GF-D8 (cell line): Measurements from ENCODE around the gene COL1A2.
A peak's percentile ranks its signal among the peaks of the same experiment; 100 is the strongest.

Source experiments
- DNase-seq: peaks from one replicate; lab custom pipeline; 2025; lab: John Stamatoyannopoulos, UW

The COL1A2 gene

DNA sequence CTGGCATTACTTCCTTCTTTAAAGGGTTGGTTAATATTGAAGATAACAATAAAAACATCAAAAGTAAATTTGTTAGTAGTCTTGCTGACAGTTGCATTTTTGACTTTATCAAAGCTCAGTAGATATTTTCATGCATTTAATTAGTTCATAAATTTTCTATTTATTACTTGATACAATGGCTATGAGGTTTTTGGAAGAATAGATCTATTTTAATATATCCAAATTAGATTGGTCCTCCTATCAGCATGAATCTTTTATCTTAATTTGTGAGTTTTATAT is 16.4 kb downstream of the COL1A2 start:
- no peak for DNase-seq

DNA sequence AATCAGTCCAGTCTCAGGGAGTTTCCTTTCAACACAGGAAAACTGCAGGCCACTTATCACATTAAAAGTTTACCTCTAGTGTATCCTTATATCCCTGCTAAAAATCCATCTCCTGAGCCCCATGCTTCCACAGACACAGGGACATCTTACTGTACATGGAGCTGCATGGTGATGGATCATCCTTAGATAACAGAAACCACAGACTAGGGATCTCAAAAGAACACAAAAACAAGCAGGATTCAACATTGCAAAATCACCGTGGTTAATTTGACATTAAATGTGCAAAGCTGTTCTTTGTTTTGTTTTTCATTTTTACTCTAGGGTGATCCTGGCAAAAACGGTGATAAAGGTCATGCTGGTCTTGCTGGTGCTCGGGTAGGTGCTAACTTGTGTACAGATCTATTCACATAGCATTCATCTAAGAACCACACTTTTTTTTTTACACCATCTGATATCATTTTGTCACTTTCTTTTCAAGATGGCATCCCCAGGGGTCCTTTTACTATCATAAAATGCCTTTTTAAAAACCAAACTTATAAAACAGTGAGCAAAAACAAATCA is 18.1 kb downstream of the COL1A2 start:
- no peak for DNase-seq

DNA sequence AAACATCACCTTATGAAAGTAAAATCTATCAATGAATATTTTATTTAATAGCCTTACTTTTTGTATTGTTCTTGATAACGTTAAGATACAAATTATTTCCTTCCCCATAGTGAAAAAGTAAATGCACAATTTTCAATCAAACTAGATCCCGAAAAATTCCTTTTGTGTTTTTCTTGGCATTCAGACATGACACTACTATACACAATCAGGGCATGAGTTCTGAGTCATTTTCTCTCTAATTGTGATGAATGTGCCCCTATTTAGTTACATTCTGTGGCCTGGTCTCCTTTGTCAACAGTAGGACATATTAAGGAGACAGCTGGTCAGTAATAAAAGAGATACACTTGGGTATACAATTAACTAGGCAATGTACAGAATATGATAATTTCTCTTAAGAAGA is 19.8 kb downstream of the COL1A2 start:
- DNase-seq: no peak

DNA sequence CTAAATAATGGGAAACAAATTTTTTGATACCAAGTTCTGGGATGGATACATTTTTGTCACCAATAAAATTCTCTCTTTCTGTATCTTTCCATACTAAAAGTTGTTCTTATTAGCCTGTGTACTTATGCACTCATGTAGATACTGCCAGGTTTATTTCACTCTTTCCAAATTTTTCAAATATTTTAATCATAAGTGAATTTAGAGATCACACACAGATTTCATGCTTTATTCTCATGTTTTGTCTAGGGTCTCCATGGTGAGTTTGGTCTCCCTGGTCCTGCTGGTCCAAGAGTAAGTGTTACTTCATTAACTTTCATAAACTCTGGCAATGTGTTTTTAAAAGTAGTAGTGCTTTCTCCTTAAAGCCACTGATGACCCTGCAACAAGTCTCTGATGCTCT is 20.3 kb downstream of the COL1A2 start:
- DNase-seq: no peak

DNA sequence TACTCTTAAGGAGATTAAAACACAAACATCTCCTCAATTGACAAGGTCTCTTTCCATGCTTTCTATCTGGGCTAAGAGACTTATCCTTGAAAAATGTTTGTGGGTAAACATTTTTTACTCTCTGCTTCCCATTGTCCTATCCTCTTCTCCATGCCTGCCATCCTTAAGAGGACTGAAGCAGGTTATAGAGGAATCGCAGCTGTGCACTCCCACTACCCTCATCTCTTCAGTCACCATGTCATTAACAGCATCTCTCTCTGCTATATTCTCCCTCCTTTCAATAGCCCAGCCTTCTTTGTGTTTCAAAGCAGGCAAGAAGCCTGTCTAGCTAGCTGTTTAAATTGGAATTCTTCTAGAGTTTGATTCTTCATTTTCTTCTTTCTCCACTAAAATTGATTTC is 22.6 kb downstream of the COL1A2 start:
- DNase-seq: no peak

DNA sequence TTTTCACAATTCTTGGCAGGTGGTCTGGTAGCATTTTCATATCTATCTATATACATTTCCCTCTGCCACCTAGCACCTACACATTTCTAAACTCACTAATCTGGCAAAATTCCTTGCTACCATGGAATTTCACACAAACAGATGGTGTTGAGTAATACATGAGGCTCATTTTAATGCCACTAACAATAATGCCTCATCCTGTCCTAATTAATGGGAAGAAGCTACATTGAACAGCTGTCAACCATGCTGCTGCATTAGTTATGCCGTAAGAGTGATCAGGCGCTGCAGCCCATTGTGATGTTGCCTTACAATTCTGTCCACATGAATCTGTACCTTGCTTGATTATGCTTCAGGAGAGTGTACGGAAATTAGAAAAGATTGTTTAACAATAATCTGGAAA is 23.2 kb downstream of the COL1A2 start:
- no peak for DNase-seq

DNA sequence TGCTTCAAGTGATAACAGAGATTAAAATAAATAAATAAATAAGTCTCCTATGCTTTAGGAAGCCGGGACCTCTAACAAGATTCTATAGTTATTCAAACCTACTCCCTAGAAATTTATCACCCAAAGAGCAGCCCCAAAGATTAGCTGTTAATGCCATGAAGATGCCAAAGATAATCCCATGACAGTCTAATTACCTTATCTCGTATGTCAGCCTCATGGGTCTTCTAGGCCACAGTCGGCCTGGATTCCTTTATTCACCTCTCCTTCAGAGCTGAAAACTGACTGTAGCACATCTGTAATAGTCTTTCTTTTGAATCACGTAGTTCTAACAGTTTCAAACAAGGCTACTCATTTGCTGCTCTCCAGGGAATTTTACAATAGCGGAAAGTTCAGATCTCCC is 24.2 kb downstream of the COL1A2 start:
- DNase-seq: no peak

DNA sequence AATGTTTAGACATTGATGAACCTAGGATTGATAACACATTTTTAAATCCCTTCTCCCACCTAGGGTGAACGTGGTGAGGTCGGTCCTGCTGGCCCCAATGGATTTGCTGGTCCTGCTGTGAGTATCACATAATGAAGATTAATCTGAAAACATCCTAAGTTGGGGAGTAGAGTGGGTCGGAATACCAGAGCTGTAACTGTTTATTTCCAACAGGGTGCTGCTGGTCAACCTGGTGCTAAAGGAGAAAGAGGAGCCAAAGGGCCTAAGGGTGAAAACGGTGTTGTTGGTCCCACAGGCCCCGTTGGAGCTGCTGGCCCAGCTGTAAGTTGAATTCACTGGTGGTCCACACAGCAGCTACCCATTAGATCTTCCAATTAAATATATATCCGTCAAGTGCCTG is 25.6 kb downstream of the COL1A2 start:
- DNase-seq: no peak

DNA sequence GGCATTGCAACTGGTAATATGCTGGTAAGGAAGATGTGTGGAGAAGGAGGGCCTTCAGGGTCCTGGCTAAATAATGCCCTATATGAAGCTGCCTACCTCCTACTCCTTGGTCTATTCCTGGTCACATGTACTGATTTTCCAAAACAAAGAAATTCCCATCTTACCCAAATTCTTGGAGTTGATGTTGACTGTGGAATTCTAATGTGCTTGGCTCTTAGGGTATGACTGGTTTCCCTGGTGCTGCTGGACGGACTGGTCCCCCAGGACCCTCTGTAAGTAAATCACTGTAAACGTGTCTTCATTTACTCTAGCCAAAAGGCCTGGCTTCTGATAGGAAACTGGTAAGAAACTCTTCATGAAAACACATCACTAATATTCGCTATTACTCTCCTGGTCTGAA is 27.0 kb downstream of the COL1A2 start:
- no peak for DNase-seq

DNA sequence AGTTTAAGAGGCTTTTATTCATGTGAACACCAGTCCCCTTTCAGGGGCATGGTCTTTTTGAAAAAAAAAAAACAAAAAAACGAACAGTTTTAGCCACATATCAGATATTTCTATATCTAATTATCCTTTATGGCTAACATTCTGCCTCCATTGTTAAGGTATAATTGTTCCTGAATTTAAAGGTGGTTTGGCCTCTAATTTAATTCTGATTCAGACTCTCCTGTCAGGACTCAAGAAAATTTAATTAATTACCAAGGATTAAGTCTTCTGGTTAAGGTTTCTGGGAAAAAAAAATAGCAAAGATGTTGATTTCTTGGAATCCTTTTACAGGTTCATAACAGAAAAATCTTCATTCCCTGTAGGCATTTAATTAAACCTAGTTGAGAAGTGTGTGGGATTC is 27.4 kb downstream of the COL1A2 start:
- no peak for DNase-seq

DNA sequence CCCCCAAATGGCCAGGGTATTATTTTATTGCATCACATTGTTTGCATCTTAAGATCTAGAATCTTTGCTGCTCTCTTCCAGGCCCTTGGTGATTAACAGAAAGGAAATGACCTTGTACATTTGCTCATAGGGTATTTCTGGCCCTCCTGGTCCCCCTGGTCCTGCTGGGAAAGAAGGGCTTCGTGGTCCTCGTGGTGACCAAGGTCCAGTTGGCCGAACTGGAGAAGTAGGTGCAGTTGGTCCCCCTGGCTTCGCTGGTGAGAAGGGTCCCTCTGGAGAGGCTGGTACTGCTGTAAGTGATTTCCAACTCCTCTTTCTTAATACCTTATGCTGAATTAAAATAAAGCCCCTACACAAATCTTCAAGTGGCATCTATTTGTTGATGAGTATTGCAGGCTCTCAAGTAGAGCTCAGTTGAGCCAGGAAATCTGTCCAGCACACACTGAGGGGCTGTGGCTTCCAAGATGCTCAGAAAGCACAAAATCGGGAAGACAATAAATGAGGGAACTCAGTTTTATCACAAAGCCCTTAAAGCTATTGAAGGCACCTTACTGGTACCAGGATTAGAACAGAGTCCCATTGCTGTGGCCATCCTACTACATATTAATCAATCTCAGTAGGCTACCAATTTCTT is 28.2 kb downstream of the COL1A2 start:
- no peak for DNase-seq

DNA sequence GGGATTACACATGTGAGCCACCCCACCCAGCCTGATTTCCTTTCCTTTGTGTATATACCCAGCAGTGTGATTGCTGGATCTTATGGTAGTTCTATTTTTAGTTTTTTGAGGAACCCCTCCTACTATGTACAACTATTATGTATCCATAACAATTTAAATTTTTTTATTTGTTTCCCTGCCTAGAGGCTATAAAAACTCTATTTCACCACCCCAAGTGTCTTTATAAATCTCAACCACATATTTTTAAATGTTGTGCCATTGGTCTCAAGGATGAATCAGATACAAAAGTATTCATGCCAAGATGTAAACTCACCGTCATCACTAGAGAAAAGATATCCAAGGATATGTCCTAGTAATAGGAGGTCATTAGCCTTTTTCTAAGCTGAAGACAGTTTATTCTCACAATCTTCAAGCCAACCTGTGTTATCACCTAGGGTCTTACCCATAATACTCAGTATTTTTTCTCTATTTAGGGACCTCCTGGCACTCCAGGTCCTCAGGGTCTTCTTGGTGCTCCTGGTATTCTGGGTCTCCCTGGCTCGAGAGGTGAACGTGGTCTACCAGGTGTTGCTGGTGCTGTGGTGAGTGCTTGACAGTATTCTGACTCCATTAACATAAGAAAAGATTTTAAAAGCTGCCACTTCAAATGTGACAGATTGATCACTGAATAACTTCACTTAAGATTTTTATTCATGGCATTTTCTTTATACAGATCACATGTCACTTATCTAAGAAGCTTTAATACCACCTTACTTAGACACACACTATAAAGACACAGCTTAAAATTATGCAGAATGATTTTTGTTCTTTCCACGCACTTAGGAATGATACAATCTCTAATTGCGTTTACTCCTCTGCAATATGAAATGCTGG is 29.4 kb downstream of the COL1A2 start:
- DNase-seq: no peak

DNA sequence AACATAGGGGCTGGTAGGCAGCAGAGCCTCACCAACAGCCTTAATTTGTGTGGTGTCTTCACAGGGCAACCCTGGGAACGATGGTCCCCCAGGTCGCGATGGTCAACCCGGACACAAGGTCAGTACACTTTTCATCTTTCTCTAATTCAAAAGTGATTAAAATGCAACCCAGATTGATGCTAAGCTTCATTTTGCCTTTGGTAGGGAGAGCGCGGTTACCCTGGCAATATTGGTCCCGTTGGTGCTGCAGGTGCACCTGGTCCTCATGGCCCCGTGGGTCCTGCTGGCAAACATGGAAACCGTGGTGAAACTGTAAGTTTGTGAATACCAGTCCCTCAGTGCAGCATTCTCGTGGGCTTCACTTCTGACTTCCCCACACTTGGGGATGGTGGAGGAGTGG is 30.9 kb downstream of the COL1A2 start:
- no peak for DNase-seq

DNA sequence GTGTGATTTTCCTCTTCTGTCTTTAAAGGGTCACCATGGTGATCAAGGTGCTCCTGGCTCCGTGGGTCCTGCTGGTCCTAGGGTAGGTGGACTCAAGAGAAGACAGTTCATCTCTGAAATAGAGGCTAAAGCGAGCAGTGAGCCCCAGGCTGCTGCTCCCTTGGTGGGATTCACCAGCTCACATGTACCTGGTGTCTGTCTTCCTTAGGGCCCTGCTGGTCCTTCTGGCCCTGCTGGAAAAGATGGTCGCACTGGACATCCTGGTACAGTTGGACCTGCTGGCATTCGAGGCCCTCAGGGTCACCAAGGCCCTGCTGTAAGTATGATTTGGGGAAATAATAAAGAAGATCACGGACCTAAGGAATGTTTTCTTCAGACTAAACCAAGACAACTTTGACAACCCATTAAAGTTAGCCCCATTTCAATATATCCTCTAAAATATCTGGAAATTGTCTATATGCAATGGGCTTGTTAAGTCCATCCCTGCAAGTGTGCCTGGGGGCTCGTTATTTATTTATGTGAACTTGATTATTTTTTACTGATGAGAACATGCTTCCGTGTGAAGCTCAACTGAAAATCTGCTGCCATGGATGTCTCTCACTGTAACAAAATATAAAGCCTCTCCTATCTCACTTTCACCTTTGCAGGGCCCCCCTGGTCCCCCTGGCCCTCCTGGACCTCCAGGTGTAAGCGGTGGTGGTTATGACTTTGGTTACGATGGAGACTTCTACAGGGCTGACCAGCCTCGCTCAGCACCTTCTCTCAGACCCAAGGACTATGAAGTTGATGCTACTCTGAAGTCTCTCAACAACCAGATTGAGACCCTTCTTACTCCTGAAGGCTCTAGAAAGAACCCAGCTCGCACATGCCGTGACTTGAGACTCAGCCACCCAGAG is 32.5 kb downstream of the COL1A2 start:
- no peak for DNase-seq

DNA sequence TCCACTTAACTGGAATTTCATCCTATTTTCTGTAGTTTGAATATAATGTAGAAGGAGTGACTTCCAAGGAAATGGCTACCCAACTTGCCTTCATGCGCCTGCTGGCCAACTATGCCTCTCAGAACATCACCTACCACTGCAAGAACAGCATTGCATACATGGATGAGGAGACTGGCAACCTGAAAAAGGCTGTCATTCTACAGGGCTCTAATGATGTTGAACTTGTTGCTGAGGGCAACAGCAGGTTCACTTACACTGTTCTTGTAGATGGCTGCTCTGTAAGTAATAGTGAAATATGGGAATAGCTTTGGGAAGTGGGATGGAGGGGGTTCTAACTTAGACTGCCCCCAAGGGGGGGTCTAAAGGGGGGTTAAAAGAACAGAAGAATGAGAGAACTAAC is 34.5 kb downstream of the COL1A2 start:
- no peak for DNase-seq

DNA sequence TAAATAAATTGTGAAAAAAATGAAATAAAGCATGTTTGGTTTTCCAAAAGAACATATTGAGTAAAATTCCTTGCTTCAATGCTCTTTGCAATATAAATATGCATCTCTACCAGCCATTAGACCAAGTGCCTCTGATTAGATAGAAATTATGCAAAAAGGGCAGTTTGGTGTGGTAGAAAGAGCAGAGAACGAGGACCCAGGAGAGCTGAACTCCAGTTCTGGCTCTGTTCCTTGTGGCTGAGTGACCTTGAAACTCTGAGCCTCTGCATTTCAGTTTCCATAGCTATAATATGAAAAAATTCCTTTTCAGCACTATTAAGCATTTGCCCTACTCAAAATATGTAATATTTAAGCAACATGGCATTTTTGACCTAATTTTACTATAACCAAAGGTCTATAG is 36.5 kb downstream of the COL1A2 start:
- DNase-seq: no peak

DNA sequence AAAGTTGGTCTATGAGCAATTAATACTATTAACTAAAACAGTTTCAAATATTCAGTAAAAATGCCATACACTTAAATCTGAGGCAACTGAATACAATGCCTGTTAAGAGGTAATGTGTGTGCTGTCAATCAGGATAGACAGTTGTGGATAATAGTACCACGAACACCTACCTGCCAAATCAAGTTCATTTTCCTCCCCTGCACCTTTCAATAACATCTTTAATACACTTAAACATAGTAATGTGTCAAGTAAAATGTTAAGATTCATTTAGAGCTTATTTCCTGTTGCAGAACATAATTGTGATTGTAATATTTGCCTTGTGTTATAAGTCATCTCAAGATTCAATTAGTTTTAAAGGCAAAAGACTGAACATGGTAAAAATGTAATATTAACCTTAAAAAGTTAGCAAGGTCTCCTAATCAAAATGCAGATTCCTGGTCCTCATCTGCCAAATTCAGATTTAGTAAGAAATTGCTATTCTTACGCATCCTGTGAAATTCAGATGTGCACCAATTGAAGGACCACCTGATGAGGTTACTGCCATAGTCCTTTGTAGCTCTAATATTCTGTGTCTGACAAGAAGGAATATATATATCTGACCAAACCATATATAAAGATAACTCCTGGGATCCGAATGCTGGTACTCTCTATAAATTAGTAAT is 37.1 kb downstream of the COL1A2 start:
- no peak for DNase-seq

DNA sequence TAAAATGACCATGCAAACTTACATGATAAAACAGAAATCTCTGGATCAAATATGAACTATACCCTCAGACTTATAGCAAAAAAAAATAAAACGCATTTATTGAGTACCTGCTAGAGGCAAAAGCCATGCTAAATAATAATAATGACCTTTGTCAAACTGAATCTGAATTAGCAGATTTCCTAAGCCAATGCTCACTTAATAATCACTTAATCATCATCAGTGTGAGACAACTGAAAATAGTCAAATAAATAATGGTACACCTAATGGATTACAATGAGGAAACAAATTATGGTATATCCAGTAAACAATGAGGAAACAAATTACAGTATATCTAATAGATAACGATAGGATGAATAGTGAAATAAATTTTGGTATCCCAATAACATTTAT is 37.6 kb downstream of the COL1A2 start:
- no peak for DNase-seq

DNA sequence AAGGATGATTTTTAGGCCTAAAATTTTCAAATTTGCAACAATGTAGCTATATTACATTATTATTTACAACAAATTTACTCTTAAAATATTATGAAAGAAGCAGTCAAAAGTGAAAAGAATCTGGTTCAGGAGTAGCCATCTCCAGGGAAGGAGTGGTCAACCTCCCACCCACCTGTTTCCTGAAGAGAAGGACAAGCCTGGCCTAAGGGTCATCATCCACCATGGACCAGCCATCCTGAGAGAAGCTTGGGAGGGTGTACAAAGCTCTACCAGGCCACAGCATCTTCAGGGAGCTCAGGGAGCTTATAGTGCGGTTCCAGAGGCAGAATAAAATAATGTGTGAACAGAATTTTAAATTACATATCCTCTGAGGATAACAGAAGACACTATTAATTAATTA is 38.1 kb downstream of the COL1A2 start:
- DNase-seq: no peak

DNA sequence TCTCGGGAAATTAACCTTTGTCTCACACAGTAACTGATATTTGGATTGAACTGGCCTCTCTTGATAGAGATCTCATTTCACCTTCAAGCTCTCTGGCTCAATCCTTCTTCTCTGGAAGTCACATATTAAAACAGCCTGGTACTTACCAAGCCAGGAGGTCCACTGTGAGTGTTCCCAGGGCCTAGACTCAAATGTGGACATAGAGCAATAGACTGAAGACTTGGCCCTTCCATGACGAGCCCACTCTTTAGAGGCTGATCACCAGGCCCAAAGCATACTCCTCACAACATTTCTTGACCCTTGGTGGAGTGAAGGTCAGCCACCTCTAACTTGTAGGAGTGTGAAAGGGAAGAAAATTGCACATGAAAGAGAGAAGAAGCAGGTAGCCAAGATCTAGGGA is 38.5 kb downstream of the COL1A2 start:
- DNase-seq: no peak

DNA sequence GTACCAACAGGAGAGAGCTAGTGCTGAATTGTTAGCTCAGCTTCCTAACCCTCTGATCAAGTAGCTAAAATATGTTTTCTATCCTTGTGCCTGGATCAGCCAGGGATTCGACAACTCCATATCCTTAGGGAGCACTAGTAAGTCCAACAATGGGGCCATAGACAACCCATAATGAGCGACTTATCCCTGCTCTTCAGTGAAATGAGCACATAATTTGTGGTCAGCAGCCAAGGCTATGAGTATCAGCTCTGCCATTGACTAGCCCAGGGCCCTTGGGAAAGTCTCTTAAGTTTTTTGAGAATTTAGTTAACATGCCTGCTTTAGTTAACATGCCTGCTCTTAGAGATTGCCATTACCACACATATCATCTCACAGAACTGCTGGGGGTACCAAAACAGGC is 39.3 kb downstream of the COL1A2 start:
- DNase-seq: no peak

DNA sequence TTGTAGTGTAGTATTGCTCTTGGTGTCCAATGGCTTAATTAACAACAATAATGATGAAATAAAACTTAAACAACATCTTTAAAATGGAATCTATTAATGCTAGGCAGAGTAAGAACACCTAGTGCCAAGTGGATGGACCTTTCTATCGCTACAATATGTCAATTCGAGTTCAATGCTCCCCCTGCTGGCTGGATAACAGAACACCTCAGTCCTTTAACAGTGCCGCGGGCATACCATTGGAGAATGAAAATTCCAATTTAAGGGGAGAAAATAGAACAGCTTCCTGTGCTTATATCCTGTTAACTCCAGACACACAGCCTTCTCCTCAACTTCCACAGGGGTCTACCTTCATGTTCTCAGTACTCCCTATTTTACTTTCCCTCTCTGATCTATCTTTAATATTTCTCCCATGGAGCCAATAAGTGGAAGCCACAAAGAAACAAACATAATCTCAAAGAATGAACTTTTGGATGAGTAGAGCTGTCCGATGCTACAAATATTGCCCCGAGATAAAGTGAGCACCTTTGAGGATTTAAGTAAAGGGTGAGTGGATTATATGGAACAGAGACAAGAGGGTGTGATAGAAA is 41.4 kb downstream of the COL1A2 start:
- DNase-seq: peak; percentile 15
